ENCODE measurements around the gene MICU2. TPM values are rescaled to one million over a fixed set of nuclear protein-coding genes. Genes with fewer than 3 reads are reported as not detected.

MICU2 gene
- total RNA-seq, 1 donor from 2014 or later = 41.5 TPM

GRCh38 chr13:21541271-21541670 lies 62.7 kb downstream of the MICU2 start:
- no peak for DNase-seq (ENCODE audit: low spot score in 2 of 2)
- H3K4me1 ChIP-seq = peaks cover 0 to 2% of the 10 kb centered on the region in 2 donors
- H3K4me3 ChIP-seq = no peak overlapping the region
- H3K9me3 ChIP-seq = no peaks in the 10 kb centered on the region
- intact Hi-C loops (cut with DNase I) = no loop called here
- H3K27ac ChIP-seq = no peak overlapping the region
- no peaks in the 10 kb centered on the region for H3K27me3 ChIP-seq
- H3K36me3 ChIP-seq = peaks cover 3 to 13% of the 10 kb centered on the region in 2 donors
- TF ChIP-seq CTCF (IDR thresholded peaks at IDR 0.05) = no peak

- no peak for DNase-seq (ENCODE audit: low spot score in 2 of 2)
- no peak overlapping the region for H3K27ac ChIP-seq
Observed at GRCh38 chr13:21539687-21540086, 64.3 kb downstream of the MICU2 start.

GRCh38 chr13:21538753-21539152 lies 65.2 kb downstream of the MICU2 start:
- Histone ChIP-seq H3K9me3 (no peaks in the 10 kb centered on the region), H3K4me1 (peaks cover 0 to 2% of the 10 kb centered on the region in 2 donors), H3K27ac (no peak overlapping the region), H3K36me3 (peaks cover 3 to 8% of the 10 kb centered on the region in 2 donors), H3K4me3 (no peak overlapping the region), H3K27me3 (no peaks in the 10 kb centered on the region)
- intact Hi-C loops (cut with DNase I) = no loop called here
- TF ChIP-seq CTCF (IDR thresholded peaks at IDR 0.05) = no peak
- no peak for DNase-seq (ENCODE audit: low spot score in 2 of 2)

More at GRCh38 chr13:21539687-21540086, 64.3 kb downstream of the MICU2 start:
- Histone ChIP-seq H3K4me1 (peaks cover 0 to 2% of the 10 kb centered on the region in 2 donors), H3K36me3 (peaks cover 3 to 8% of the 10 kb centered on the region in 2 donors), H3K9me3 (no peaks in the 10 kb centered on the region), H3K4me3 (no peak overlapping the region), H3K27me3 (no peaks in the 10 kb centered on the region)
- TF ChIP-seq CTCF (IDR thresholded peaks at IDR 0.05) = no peak
- intact Hi-C loops (cut with DNase I) = no loop called here

GRCh38 chr13:21538280-21538679 lies 65.7 kb downstream of the MICU2 start:
- no peak for TF ChIP-seq CTCF (IDR thresholded peaks at IDR 0.05)
- H3K4me3 ChIP-seq = no peak overlapping the region
- intact Hi-C loops (cut with DNase I) = no loop called here
- H3K4me1 ChIP-seq = peaks cover 0 to 2% of the 10 kb centered on the region in 2 donors
- H3K36me3 ChIP-seq = peaks cover 3 to 8% of the 10 kb centered on the region in 2 donors
- no peak overlapping the region for H3K27ac ChIP-seq
- no peaks in the 10 kb centered on the region for H3K9me3 ChIP-seq
- DNase-seq (ENCODE audit: low spot score in 2 of 2) = no peak
- H3K27me3 ChIP-seq = no peaks in the 10 kb centered on the region

- Histone ChIP-seq H3K4me1 (no peaks in the 10 kb centered on the region), H3K9me3 (no peaks in the 10 kb centered on the region), H3K27ac (no peak overlapping the region), H3K36me3 (peaks cover 3 to 8% of the 10 kb centered on the region in 2 donors), H3K4me3 (no peak overlapping the region), H3K27me3 (no peaks in the 10 kb centered on the region)
- no peak for DNase-seq (ENCODE audit: low spot score in 2 of 2)
- intact Hi-C loops (cut with DNase I) = no loop called here
- TF ChIP-seq CTCF (IDR thresholded peaks at IDR 0.05) = no peak
Observed at GRCh38 chr13:21537105-21537504, 66.9 kb downstream of the MICU2 start.

GRCh38 chr13:21534760-21535159 lies 69.2 kb downstream of the MICU2 start:
- no peaks in the 10 kb centered on the region for H3K4me1 ChIP-seq
- no peak for DNase-seq (ENCODE audit: low spot score in 2 of 2)
- no peak overlapping the region for H3K27ac ChIP-seq
- H3K9me3 ChIP-seq = no peaks in the 10 kb centered on the region
- H3K27me3 ChIP-seq = no peaks in the 10 kb centered on the region
- peaks cover 3 to 8% of the 10 kb centered on the region in 2 donors for H3K36me3 ChIP-seq
- H3K4me3 ChIP-seq = no peak overlapping the region
- TF ChIP-seq CTCF (IDR thresholded peaks at IDR 0.05) = no peak
- intact Hi-C loops (cut with DNase I) = no loop called here
